Right lobe of liver (tissue), 4 donors: ENCODE data around the gene RNU5D-1.
A peak's percentile ranks its signal among the peaks of the same experiment; 100 is the strongest.

Source experiments
- CTCF ChIP-seq, 4 donors: fragments of 200-600 bp in 3 of 4; fragments of 450-650 bp in 1 of 4; IDR thresholded peaks; one replicate each; pipeline versions ENCODE4 v1.5.1 to v1.8.0; 2016 to 2022; ENCODE audit warnings: antibody characterized with exemption in 4 of 4, mild to moderate bottlenecking in 2 of 4
- POLR2A ChIP-seq: fragments of 450-650 bp; IDR thresholded peaks from one replicate; pipeline ENCODE4 v1.6.1; 2017; ENCODE audit warnings: antibody characterized with exemption, mild to moderate bottlenecking
- donor health status: DM: no; HTN: no; CAD: no.
- donor health status: DM: no; HTN: no; CAD: no.
- donor health status: DM: no; HTN: yes; CAD: no.

GRCh38 chr1:44707959-44708831 is 22.8 kb downstream of the RNU5D-1 start:
- TF ChIP-seq CTCF (IDR thresholded peaks at IDR 0.05) (peak; percentile 30 to 49 (median 44)), POLR2A (no peak)
